OCI-LY3 (cell line): ENCODE data around the gene LPAR3.

ENCODE experiments used
- H2AFZ ChIP-seq: fragments of 200-600, 300-600 bp; shearing (Covaris generic); 2 replicates; pipeline ENCODE4 v1.6.0; 2014; ENCODE audit warnings: antibody characterized with exemption, low read depth, low read length
- H3K27ac ChIP-seq: fragments of 200-600, 300-600 bp; sonication (generic); 2 replicates; pipeline ENCODE4 v1.5.1; 2014; ENCODE audit warnings: mild to moderate bottlenecking, low read length, moderate library complexity, mixed read lengths
- H3K27me3 ChIP-seq: fragments of 200-600, 300-600 bp; sonication (generic); 2 replicates; pipeline ENCODE4 v1.6.1; 2014; ENCODE audit warnings: low read depth, low read length, mixed read lengths
- H3K36me3 ChIP-seq: fragments of 200-600, 300-600 bp; sonication (generic); replicated peaks from 2 replicates; pipeline ENCODE3; 2014; ENCODE audit warnings: low read depth, low read length, mixed read lengths
- H3K4me1 ChIP-seq: fragments of 300-600, 200-600 bp; sonication (generic); 2 replicates; pipeline ENCODE4 v1.6.1; 2014; ENCODE audit warnings: low read length, mixed read lengths
- H3K4me2 ChIP-seq: fragments of 200-600, 300-600 bp; sonication (generic); 2 replicates; pipeline ENCODE4 v1.6.1; 2014; ENCODE audit warnings: low read length, mixed read lengths
- H3K4me3 ChIP-seq: fragments of 300-600, 200-600 bp; sonication (generic); 2 replicates; pipeline ENCODE4 v1.5.1; 2014; ENCODE audit warnings: antibody characterized with exemption, mild to moderate bottlenecking, low read length, moderate library complexity
- H3K79me2 ChIP-seq: fragments of 300-600, 200-600 bp; shearing (Covaris generic); 2 replicates; pipeline ENCODE4 v1.6.1; 2014; ENCODE audit warnings: mild to moderate bottlenecking, low read length, mixed read lengths
- H3K9ac ChIP-seq: fragments of 300-600, 200-600 bp; shearing (Covaris generic); 2 replicates; pipeline ENCODE4 v1.6.0; 2014; ENCODE audit warnings: mild to moderate bottlenecking, low read length, moderate library complexity
- H3K9me3 ChIP-seq: fragments of 200-600, 300-600 bp; shearing (Covaris generic); 2 replicates; pipeline ENCODE4 v1.6.1; 2014; ENCODE audit warnings: low read length, mixed read lengths; ENCODE audit not compliant: insufficient read depth
- H4K20me1 ChIP-seq: fragments of 200-600, 300-600 bp; sonication (generic); 2 replicates; pipeline ENCODE4 v1.6.1; 2016; ENCODE audit warnings: low read length, mixed read lengths; ENCODE audit not compliant: insufficient read depth
- CTCF ChIP-seq: fragments of 200-600, 300-600 bp; sonication (generic); IDR thresholded peaks from 2 replicates; pipeline ENCODE4 v1.5.1; 2014; ENCODE audit warnings: antibody characterized with exemption, low read length, low read depth
- EZH2phosphoT487 ChIP-seq: fragments of 200-600 bp; shearing (Covaris generic); IDR thresholded peaks from 2 replicates; pipeline ENCODE4 v1.6.1; 2018; ENCODE audit warnings: antibody characterized with exemption, mixed run types, low read depth

Gene LPAR3

GRCh38 chr1:84888753-84889152 lies 4.3 kb downstream of the LPAR3 start:
- H3K36me3 ChIP-seq, result no peaks in the 10 kb centered on the region
- H4K20me1 ChIP-seq, result no peaks in the 10 kb centered on the region
- H3K27ac ChIP-seq, result no peak overlapping the region
- TF ChIP-seq EZH2phosphoT487 (no peak), CTCF (no peak)
- H3K27me3 ChIP-seq, result no peaks in the 10 kb centered on the region
- no peak overlapping the region for H2AFZ ChIP-seq
- no peaks in the 10 kb centered on the region for H3K79me2 ChIP-seq
- no peak overlapping the region for H3K4me3 ChIP-seq
- no peak overlapping the region for H3K4me2 ChIP-seq
- H3K4me1 ChIP-seq, result no peaks in the 10 kb centered on the region
- no peak overlapping the region for H3K9ac ChIP-seq
- H3K9me3 ChIP-seq, result no peaks in the 10 kb centered on the region

- no peak overlapping the region for H3K9ac ChIP-seq
- H3K4me3 ChIP-seq, result no peak overlapping the region
- no peak overlapping the region for H2AFZ ChIP-seq
- no peaks in the 10 kb centered on the region for H3K4me1 ChIP-seq
- no peaks in the 10 kb centered on the region for H4K20me1 ChIP-seq
- H3K79me2 ChIP-seq, result no peaks in the 10 kb centered on the region
- H3K4me2 ChIP-seq, result no peak overlapping the region
- no peak overlapping the region for H3K27ac ChIP-seq
- no peaks in the 10 kb centered on the region for H3K27me3 ChIP-seq
- no peaks in the 10 kb centered on the region for H3K36me3 ChIP-seq
- TF ChIP-seq EZH2phosphoT487 (no peak), CTCF (no peak)
- H3K9me3 ChIP-seq, result no peaks in the 10 kb centered on the region
These were observed 5.6 kb downstream of the LPAR3 start for GRCh38 chr1:84887261-84887934.

- Histone ChIP-seq H4K20me1 (no peaks in the 10 kb centered on the region), H3K36me3 (no peaks in the 10 kb centered on the region), H3K9ac (no peak overlapping the region), H3K79me2 (no peaks in the 10 kb centered on the region), H3K4me3 (no peak overlapping the region), H3K4me1 (no peaks in the 10 kb centered on the region), H3K27ac (no peak overlapping the region), H2AFZ (no peak overlapping the region), H3K4me2 (no peak overlapping the region), H3K27me3 (no peaks in the 10 kb centered on the region), H3K9me3 (no peaks in the 10 kb centered on the region)
- TF ChIP-seq EZH2phosphoT487 (no peak), CTCF (no peak)
These were observed 7.5 kb downstream of the LPAR3 start for GRCh38 chr1:84885469-84885868.

- H4K20me1 ChIP-seq, result no peaks in the 10 kb centered on the region
- no peak for TF ChIP-seq EZH2phosphoT487
- no peak for TF ChIP-seq CTCF
- no peaks in the 10 kb centered on the region for H3K4me1 ChIP-seq
- no peaks in the 10 kb centered on the region for H3K9me3 ChIP-seq
- H3K4me3 ChIP-seq, result no peak overlapping the region
- no peaks in the 10 kb centered on the region for H3K79me2 ChIP-seq
- H3K27me3 ChIP-seq, result no peaks in the 10 kb centered on the region
- no peaks in the 10 kb centered on the region for H3K36me3 ChIP-seq
- no peak overlapping the region for H3K27ac ChIP-seq
- no peak overlapping the region for H3K4me2 ChIP-seq
- no peak overlapping the region for H3K9ac ChIP-seq
- no peak overlapping the region for H2AFZ ChIP-seq
These were observed 8.2 kb downstream of the LPAR3 start for GRCh38 chr1:84884671-84885389.
